ENCODE measurements around the gene FSTL5.

Gene FSTL5

DNA sequence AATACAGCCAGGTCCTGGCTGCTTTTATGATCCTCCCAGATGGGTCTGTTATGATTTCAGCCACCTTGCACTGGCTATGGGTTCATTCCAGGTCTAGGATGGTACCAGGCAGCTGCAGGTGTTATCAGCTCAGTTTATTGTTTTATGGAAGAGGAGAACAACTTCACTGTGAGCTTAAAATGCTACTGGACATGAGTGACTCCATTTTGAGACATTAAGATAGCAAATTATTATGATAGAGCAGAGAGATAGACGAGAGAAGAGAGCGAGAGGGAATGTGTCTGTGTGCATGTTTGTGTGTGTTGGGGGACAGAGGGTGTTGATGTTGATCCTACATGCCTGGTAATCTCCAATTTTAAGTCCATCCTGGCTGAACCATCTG is 820.2 kb downstream of the FSTL5 start:
- H3K4me3 ChIP-seq (ENCODE audit: low read length): no peak overlapping the region

DNA sequence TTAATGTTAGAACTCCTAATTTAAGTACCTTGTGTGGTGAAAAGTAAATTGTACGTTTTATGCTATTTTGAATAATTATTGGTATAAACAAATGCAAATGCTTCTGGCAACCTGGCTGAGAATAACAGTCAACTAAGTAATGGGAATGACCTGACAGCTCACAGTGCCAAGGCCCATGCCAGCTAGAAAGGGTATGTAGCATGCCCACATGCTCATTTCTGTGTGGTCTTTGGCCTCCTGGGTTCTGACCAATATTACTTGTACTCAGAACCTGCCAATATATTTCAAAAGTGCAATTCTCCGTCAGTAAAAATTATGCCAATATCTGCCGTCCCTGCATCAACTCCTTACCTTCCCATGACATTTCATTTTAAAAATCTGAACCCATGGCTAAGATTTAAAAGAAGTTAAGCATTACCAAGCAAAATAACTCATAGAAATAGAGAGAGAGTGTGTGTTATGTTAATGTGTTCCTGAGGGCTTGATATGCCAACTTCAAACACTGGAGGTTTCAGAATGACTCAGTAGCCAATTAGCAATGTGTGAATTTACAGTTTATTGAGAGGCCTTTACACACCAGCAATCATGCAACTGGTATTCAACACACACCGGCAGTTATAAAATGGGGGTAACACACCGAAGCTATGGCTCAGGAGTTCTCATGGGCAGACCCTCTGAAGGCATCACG is 820.8 kb downstream of the FSTL5 start:
- H3K9ac ChIP-seq (ENCODE audit: low read depth, low read length): no peak overlapping the region
- no peaks in the 10 kb centered on the region for H3K36me3 ChIP-seq (ENCODE audit: insufficient read depth, low read length)
- H3K9me3 ChIP-seq (replicated peaks; ENCODE audit: low read length): no peaks in the 10 kb centered on the region
- no peaks in the 10 kb centered on the region for H3K4me1 ChIP-seq (ENCODE audit: control insufficient read depth, insufficient read depth, low read length)
- no peak overlapping the region for H3K4me2 ChIP-seq (ENCODE audit: low read length)
- H3K4me3 ChIP-seq (ENCODE audit: low read length): no peak overlapping the region
- no peaks in the 10 kb centered on the region for H3K27me3 ChIP-seq (ENCODE audit: control insufficient read depth, insufficient read depth, low read length)

More for the DNA sequence above, 820.2 kb downstream of the FSTL5 start:
- no peaks in the 10 kb centered on the region for H3K27me3 ChIP-seq (ENCODE audit: control insufficient read depth, insufficient read depth, low read length)
- H3K36me3 ChIP-seq (ENCODE audit: insufficient read depth, low read length): no peaks in the 10 kb centered on the region
- H3K4me1 ChIP-seq (ENCODE audit: control insufficient read depth, insufficient read depth, low read length): no peaks in the 10 kb centered on the region
- H3K9ac ChIP-seq (ENCODE audit: low read depth, low read length): no peak overlapping the region
- H3K9me3 ChIP-seq (replicated peaks; ENCODE audit: low read length): no peaks in the 10 kb centered on the region
- no peak overlapping the region for H3K4me2 ChIP-seq (ENCODE audit: low read length)

DNA sequence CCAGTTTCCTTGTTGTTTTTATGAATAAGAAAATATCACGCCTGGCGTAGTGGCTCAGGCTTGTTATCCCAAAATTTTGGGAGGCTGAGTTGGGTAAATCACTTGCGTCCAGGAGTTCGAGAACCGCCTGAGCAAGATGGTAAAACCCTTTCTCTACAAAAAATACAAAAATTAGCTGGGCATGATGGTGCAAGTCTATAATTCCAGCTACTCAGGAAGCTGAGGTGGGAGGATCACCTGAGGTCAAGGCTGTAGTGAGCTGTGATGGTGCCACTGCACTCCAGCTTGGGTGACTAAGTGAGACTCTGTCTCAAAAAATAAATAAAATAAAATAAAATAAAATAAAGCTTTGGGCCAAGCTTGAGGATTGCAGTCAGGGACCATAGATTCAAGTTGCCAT is 827.2 kb downstream of the FSTL5 start:
- H3K4me1 ChIP-seq (ENCODE audit: control insufficient read depth, insufficient read depth, low read length): no peaks in the 10 kb centered on the region
- H3K27me3 ChIP-seq (ENCODE audit: control insufficient read depth, insufficient read depth, low read length): no peaks in the 10 kb centered on the region
- no peak overlapping the region for H3K9ac ChIP-seq (ENCODE audit: low read depth, low read length)
- H3K36me3 ChIP-seq (ENCODE audit: insufficient read depth, low read length): no peaks in the 10 kb centered on the region
- H3K9me3 ChIP-seq (replicated peaks; ENCODE audit: low read length): no peaks in the 10 kb centered on the region
- no peak overlapping the region for H3K4me3 ChIP-seq (ENCODE audit: low read length)
- no peak overlapping the region for H3K4me2 ChIP-seq (ENCODE audit: low read length)

DNA sequence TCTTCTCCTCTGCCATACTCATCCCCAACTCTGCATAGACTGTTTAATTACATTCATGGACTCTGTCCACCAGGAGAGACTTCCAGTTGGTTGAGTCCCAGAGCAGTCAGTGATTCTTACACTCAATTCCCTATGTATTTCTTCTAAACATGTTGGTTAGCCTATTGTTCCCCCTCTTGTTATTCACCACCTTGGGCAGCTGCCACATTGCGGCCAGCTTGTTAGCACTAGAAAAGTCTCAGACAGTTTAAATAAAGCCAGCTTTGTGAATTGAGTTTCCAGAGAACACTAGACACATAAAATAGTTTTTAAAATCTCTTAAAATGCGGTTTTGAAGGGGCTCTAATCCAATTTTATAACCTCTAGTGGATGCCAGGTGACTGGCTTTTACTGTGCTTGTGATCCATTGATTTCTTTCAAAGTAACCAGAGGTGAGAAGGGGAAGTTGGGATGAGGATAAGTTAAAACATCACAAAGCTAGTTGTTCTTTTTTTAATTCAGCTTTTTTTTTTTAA is 827.7 kb downstream of the FSTL5 start:
- no peak overlapping the region for H3K9ac ChIP-seq (ENCODE audit: low read depth, low read length)
- no peak overlapping the region for H3K4me3 ChIP-seq (ENCODE audit: low read length)
- no peaks in the 10 kb centered on the region for H3K4me1 ChIP-seq (ENCODE audit: control insufficient read depth, insufficient read depth, low read length)
- no peak overlapping the region for H3K4me2 ChIP-seq (ENCODE audit: low read length)
- H3K27me3 ChIP-seq (ENCODE audit: control insufficient read depth, insufficient read depth, low read length): no peaks in the 10 kb centered on the region
- H3K36me3 ChIP-seq (ENCODE audit: insufficient read depth, low read length): no peaks in the 10 kb centered on the region
- H3K9me3 ChIP-seq (replicated peaks; ENCODE audit: low read length): no peaks in the 10 kb centered on the region
